ENCODE data around the gene FCRL3.

The FCRL3 gene

DNA sequence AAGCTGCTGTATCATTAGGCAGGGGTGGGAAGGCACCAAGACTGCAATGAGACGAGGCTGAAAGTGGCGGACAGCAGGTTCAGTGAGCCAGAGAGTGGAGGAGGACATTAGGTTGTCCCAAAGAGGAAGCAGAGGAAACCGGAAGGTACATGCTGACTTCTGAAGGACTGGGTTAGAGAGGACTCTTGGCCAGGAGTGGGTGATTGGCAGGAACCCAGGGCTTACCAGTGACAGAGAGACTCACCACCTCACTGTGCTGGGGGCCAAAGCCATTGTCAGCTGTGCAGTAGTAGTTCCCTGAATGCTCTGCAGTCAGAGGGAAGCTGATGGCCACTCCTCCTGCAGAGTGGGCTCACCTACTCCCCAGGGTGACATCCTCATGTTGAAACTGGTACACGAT, 60.8 kb downstream of the FCRL3 start:
- H3K4me3 ChIP-seq (ENCODE audit: insufficient read depth, low read length, poor library complexity, severe bottlenecking): no peak overlapping the region
- H3K36me3 ChIP-seq (ENCODE audit: low read length): no peaks in the 10 kb centered on the region
- no peaks in the 10 kb centered on the region for H3K27me3 ChIP-seq (ENCODE audit: low read length)
- H3K9me2 ChIP-seq (replicated peaks; ENCODE audit: insufficient read depth, low read length): no peaks in the 10 kb centered on the region
- H3F3A ChIP-seq (ENCODE audit: insufficient read depth): no peaks in the 10 kb centered on the region
- TF ChIP-seq, protein P1, sequence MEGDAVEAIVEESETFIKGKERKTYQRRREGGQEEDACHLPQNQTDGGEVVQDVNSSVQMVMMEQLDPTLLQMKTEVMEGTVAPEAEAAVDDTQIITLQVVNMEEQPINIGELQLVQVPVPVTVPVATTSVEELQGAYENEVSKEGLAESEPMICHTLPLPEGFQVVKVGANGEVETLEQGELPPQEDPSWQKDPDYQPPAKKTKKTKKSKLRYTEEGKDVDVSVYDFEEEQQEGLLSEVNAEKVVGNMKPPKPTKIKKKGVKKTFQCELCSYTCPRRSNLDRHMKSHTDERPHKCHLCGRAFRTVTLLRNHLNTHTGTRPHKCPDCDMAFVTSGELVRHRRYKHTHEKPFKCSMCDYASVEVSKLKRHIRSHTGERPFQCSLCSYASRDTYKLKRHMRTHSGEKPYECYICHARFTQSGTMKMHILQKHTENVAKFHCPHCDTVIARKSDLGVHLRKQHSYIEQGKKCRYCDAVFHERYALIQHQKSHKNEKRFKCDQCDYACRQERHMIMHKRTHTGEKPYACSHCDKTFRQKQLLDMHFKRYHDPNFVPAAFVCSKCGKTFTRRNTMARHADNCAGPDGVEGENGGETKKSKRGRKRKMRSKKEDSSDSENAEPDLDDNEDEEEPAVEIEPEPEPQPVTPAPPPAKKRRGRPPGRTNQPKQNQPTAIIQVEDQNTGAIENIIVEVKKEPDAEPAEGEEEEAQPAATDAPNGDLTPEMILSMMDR (IDR thresholded peaks at IDR 0.05; ENCODE audit: insufficient read depth, low read length, poor library complexity, severe bottlenecking): no peak
- TF ChIP-seq EZH2phosphoT487 (conservative IDR thresholded peaks at IDR 0.05; ENCODE audit: low read length): no peak
- H4K20me1 ChIP-seq (ENCODE audit: low read depth, low read length): no peaks in the 10 kb centered on the region
- H3K4me2 ChIP-seq (ENCODE audit: low read depth, low read length, poor library complexity, severe bottlenecking): no peak overlapping the region
- H3K27ac ChIP-seq (ENCODE audit: low read depth, low read length): no peak overlapping the region
- H3K9me3 ChIP-seq (ENCODE audit: insufficient read depth, low read length): no peaks in the 10 kb centered on the region
- H3K79me2 ChIP-seq (ENCODE audit: insufficient read depth, low read length): no peaks in the 10 kb centered on the region
- no peak overlapping the region for H3K9ac ChIP-seq (ENCODE audit: low read length)
- H2AFZ ChIP-seq (ENCODE audit: low read depth, low read length, severe bottlenecking): peak overlapping the region; percentile 0

DNA sequence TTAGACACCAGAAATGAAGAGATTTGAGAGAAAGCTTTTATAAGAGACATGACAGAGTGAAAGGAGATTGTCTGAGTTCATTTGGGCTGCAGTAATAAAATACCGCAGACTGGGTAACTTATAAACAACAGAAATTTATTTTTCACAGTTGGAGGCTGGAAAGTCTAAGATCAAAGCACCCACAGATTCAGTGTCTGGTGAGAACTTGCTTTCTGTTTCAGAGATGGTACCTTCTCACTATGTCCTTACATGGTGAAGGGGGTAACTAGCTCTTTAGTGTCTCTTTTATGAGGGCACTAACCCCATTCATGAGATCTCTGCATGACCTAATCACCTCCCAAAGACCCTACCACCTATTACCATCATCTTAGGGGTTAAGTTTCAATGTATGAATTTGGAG, 71.8 kb downstream of the FCRL3 start:
- TF ChIP-seq, protein P1 (IDR thresholded peaks at IDR 0.05; ENCODE audit: insufficient read depth, low read length, poor library complexity, severe bottlenecking): no peak
- TF ChIP-seq EZH2phosphoT487 (conservative IDR thresholded peaks at IDR 0.05; ENCODE audit: low read length): no peak
- no peaks in the 10 kb centered on the region for H4K20me1 ChIP-seq (ENCODE audit: low read depth, low read length)
- H3K4me2 ChIP-seq (ENCODE audit: low read depth, low read length, poor library complexity, severe bottlenecking): no peak overlapping the region
- H3K9ac ChIP-seq (ENCODE audit: low read length): no peak overlapping the region
- 0 out of 2 replicates have a peak, but pooled peaks cover 4% of the 10 kb centered on the region for H3F3A ChIP-seq (ENCODE audit: insufficient read depth)
- H3K36me3 ChIP-seq (ENCODE audit: low read length): no peaks in the 10 kb centered on the region
- no peak overlapping the region for H3K4me3 ChIP-seq (ENCODE audit: insufficient read depth, low read length, poor library complexity, severe bottlenecking)
- H3K27me3 ChIP-seq (ENCODE audit: low read length): no peaks in the 10 kb centered on the region
- H3K27ac ChIP-seq (ENCODE audit: low read depth, low read length): no peak overlapping the region
- no peaks in the 10 kb centered on the region for H3K9me3 ChIP-seq (ENCODE audit: insufficient read depth, low read length)
- H2AFZ ChIP-seq (ENCODE audit: low read depth, low read length, severe bottlenecking): no peak overlapping the region
- H3K79me2 ChIP-seq (ENCODE audit: insufficient read depth, low read length): no peaks in the 10 kb centered on the region
- H3K9me2 ChIP-seq (replicated peaks; ENCODE audit: insufficient read depth, low read length): no peaks in the 10 kb centered on the region

Data from SU-DHL-6 (cell line).